Peyer's patch (tissue), 4 donors: Measurements from ENCODE around the gene CPA1. TPM values are rescaled to one million over a fixed set of nuclear protein-coding genes. Genes with fewer than 3 reads are reported as not detected.

Experiments
- DNase-seq, 3 donors: peaks; one replicate each; pipeline ENCODE4 v3.0.0-alpha.2; 2017 to 2019
- H3K27ac ChIP-seq, 4 donors: fragments of 200-600 bp; sonication (generic); one replicate each; pipeline ENCODE4 v1.5.1; 2016 to 2019
- H3K27me3 ChIP-seq, 2 donors: fragments of 200-600 bp; sonication (generic); one replicate each; pipeline ENCODE4 v1.5.1; 2019
- H3K36me3 ChIP-seq, 3 donors: fragments of 200-600 bp; sonication (generic); one replicate each; pipeline ENCODE4 v1.5.1; 2016 to 2019
- H3K4me1 ChIP-seq, 4 donors: fragments of 200-600 bp; sonication (generic); one replicate each; pipeline ENCODE4 v1.5.1; 2016 to 2019
- H3K4me3 ChIP-seq, 4 donors: fragments of 200-600 bp; sonication (generic); 1 replicate in 3 of 4; 2 replicates in 1 of 4; pipeline ENCODE4 v1.5.1; 2016 to 2019; ENCODE audit warnings: mild to moderate bottlenecking in 1 of 4
- H3K9me3 ChIP-seq, 4 donors: fragments of 200-600 bp; sonication (generic); one replicate each; pipeline ENCODE4 v1.5.1; 2016 to 2019; ENCODE audit warnings: mild to moderate bottlenecking in 1 of 4
- CTCF ChIP-seq, 6 experiments: fragments of 450-650 bp in 4 of 6; fragments of 200-600 bp in 2 of 6; sonication (generic) in 1 of 6; IDR thresholded peaks; one replicate each; pipeline ENCODE4 v1.5.1; 2017 to 2019; ENCODE audit warnings: antibody characterized with exemption in 6 of 6, mild to moderate bottlenecking in 3 of 6, moderate library complexity in 1 of 6
- POLR2A ChIP-seq, 2 donors: fragments of 450-650 bp; IDR thresholded peaks; one replicate each; pipeline ENCODE4 v1.5.1; 2017; ENCODE audit warnings: antibody characterized with exemption in 2 of 2, mild to moderate bottlenecking in 2 of 2, moderate library complexity in 2 of 2
- total RNA-seq, 4 donors: library from RNA; depleted of rRNA; stranded (reverse); fragments of >200 nt; gene quantifications; one replicate each; pipeline ENCODE4 v1.1.0, GENCODE V29; 2016

The CPA1 gene
- total RNA-seq, 4 donors from 2014 or later, result not detected

- no peaks in the 10 kb centered on the region for H3K9me3 ChIP-seq
- no peak overlapping the region for H3K27ac ChIP-seq
- H3K4me3 ChIP-seq, result no peak overlapping the region
- H3K4me1 ChIP-seq, result no peaks in the 10 kb centered on the region
- TF ChIP-seq CTCF (IDR thresholded peaks at IDR 0.05) (no peak), POLR2A (IDR thresholded peaks at IDR 0.05) (no peak)
- no peak for DNase-seq
- H3K27me3 ChIP-seq, result no peaks in the 10 kb centered on the region
- no peaks in the 10 kb centered on the region for H3K36me3 ChIP-seq
These were observed 30.7 kb downstream of the CPA1 start for GRCh38 chr7:130410868-130411541.

- no peaks in the 10 kb centered on the region for H3K9me3 ChIP-seq
- TF ChIP-seq CTCF (IDR thresholded peaks at IDR 0.05) (no peak), POLR2A (IDR thresholded peaks at IDR 0.05) (no peak)
- no peak for DNase-seq
- no peak overlapping the region for H3K27ac ChIP-seq
- no peaks in the 10 kb centered on the region for H3K36me3 ChIP-seq
- no peaks in the 10 kb centered on the region for H3K4me1 ChIP-seq
- no peak overlapping the region for H3K4me3 ChIP-seq
- no peaks in the 10 kb centered on the region for H3K27me3 ChIP-seq
These were observed 32.9 kb downstream of the CPA1 start for GRCh38 chr7:130413201-130413600.

GRCh38 chr7:130415006-130415405 lies 34.7 kb downstream of the CPA1 start:
- H3K36me3 ChIP-seq, result no peaks in the 10 kb centered on the region
- H3K9me3 ChIP-seq, result no peaks in the 10 kb centered on the region
- H3K27me3 ChIP-seq, result no peaks in the 10 kb centered on the region
- TF ChIP-seq POLR2A (IDR thresholded peaks at IDR 0.05) (no peak), CTCF (IDR thresholded peaks at IDR 0.05) (no peak)
- H3K4me1 ChIP-seq, result no peaks in the 10 kb centered on the region
- no peak for DNase-seq
- no peak overlapping the region for H3K27ac ChIP-seq
- no peak overlapping the region for H3K4me3 ChIP-seq

- no peak for DNase-seq
- no peak for TF ChIP-seq CTCF (IDR thresholded peaks at IDR 0.05)
- no peak for TF ChIP-seq POLR2A (IDR thresholded peaks at IDR 0.05)
- Histone ChIP-seq H3K4me1 (no peaks in the 10 kb centered on the region), H3K36me3 (no peaks in the 10 kb centered on the region), H3K9me3 (no peaks in the 10 kb centered on the region), H3K27me3 (no peaks in the 10 kb centered on the region), H3K27ac (no peak overlapping the region), H3K4me3 (no peak overlapping the region)
These were observed 36.9 kb downstream of the CPA1 start for GRCh38 chr7:130417213-130417612.

GRCh38 chr7:130418306-130418705 lies 38.0 kb downstream of the CPA1 start:
- DNase-seq, result no peak
- H3K36me3 ChIP-seq, result no peaks in the 10 kb centered on the region
- H3K4me3 ChIP-seq, result no peak overlapping the region
- H3K9me3 ChIP-seq, result no peaks in the 10 kb centered on the region
- H3K27me3 ChIP-seq, result no peaks in the 10 kb centered on the region
- no peak overlapping the region for H3K27ac ChIP-seq
- H3K4me1 ChIP-seq, result no peaks in the 10 kb centered on the region
- TF ChIP-seq POLR2A (IDR thresholded peaks at IDR 0.05) (no peak), CTCF (IDR thresholded peaks at IDR 0.05) (no peak)

- Histone ChIP-seq H3K4me3 (no peak overlapping the region), H3K27ac (no peak overlapping the region)
- DNase-seq, result no peak
These were observed 39.4 kb downstream of the CPA1 start for GRCh38 chr7:130419658-130420057.

More at GRCh38 chr7:130419658-130420057, 39.4 kb downstream of the CPA1 start:
- TF ChIP-seq CTCF (IDR thresholded peaks at IDR 0.05), result no peak
- TF ChIP-seq POLR2A (IDR thresholded peaks at IDR 0.05), result no peak
- Histone ChIP-seq H3K9me3 (no peaks in the 10 kb centered on the region), H3K36me3 (no peaks in the 10 kb centered on the region), H3K27me3 (no peaks in the 10 kb centered on the region), H3K4me1 (no peaks in the 10 kb centered on the region)
